ENCODE data around the gene CRTAC1. TPM values are rescaled to one million over a fixed set of nuclear protein-coding genes. Genes with fewer than 3 reads are reported as not detected.

The CRTAC1 gene
- total and polyA plus RNA-seq, 11 donors = 0.38 to 8.6 (median 1.7) TPM

- Histone ChIP-seq H3K4me1 (no peaks in the 10 kb centered on the region), H3K9me3 (no peaks in the 10 kb centered on the region), H3K27ac (no peak overlapping the region), H3K27me3 (peaks cover 0 to 19% (median 0%) of the 10 kb centered on the region in 9 donors), H3K36me3 (no peaks in the 10 kb centered on the region), H3K4me3 (no peak overlapping the region)
- intact Hi-C loops (cut with DNase I) = no loop called here
- ATAC-seq (no peak), DNase-seq (no peak)
- TF ChIP-seq CTCF (IDR thresholded peaks at IDR 0.05) = no peak
- no peak for TF ChIP-seq POLR2A (IDR thresholded peaks at IDR 0.05)
- 76 to 93% (median 88%) methylated on average over 1 of the region's 1 CpG for WGBS, 4 donors
These were observed 27.9 kb upstream of the CRTAC1 start for GRCh38 chr10:98058295-98058694.

- 39 to 40% (median 40%) methylated on average over 4 of the region's 4 CpGs for WGBS, 4 donors
- H3K27me3 ChIP-seq = peaks cover 0 to 19% (median 0%) of the 10 kb centered on the region in 9 donors
These were observed 25.6 kb upstream of the CRTAC1 start for GRCh38 chr10:98055841-98056516.

GRCh38 chr10:98047009-98047741 lies 16.8 kb upstream of the CRTAC1 start:
- DNase-seq (peak; percentile 65 to 89 (median 73)), ATAC-seq (peak; percentile 96 to 99 (median 97))
- no peak for TF ChIP-seq CTCF (IDR thresholded peaks at IDR 0.05)
- no peak for TF ChIP-seq POLR2A (IDR thresholded peaks at IDR 0.05)
- H3K9me3 ChIP-seq = no peaks in the 10 kb centered on the region
- H3K27me3 ChIP-seq = peaks cover 0 to 6% (median 0%) of the 10 kb centered on the region in 9 donors
- H3K36me3 ChIP-seq = no peaks in the 10 kb centered on the region
- intact Hi-C loops (cut with DNase I) = loop anchor here in 6 of 10 donors (5.0 to 10.0 kb wide), 5 partner anchors 85 to 282 kb away; partner anchors contain the start of gene R3HCC1L (in 1 of the 6)
- no peak overlapping the region for H3K4me3 ChIP-seq
- peaks cover 0 to 24% (median 5%) of the 10 kb centered on the region in 12 donors for H3K4me1 ChIP-seq
- H3K27ac ChIP-seq = peak overlapping the region in 9 of 12 donors; percentile 13 to 77 (median 64)
- 21 to 30% (median 26%) methylated on average over 6 to 7 of the region's 7 CpGs for WGBS, 4 donors

More at GRCh38 chr10:98055841-98056516, 25.6 kb upstream of the CRTAC1 start:
- Histone ChIP-seq H3K36me3 (no peaks in the 10 kb centered on the region), H3K4me3 (no peak overlapping the region), H3K27ac (no peak overlapping the region), H3K9me3 (no peaks in the 10 kb centered on the region), H3K4me1 (no peaks in the 10 kb centered on the region)
- DNase-seq (no peak), ATAC-seq (no peak)
- TF ChIP-seq POLR2A (IDR thresholded peaks at IDR 0.05) (no peak), CTCF (IDR thresholded peaks at IDR 0.05) (no peak)
- intact Hi-C loops (cut with DNase I) = no loop called here

All from heart left ventricle (tissue), 16 donors.